NCI-H446 (cell line): ENCODE measurements around the gene TOR2A.

Experiments
- DNase-seq, 2 experiments: peaks; one replicate each; lab custom pipeline; 2025; lab: John Stamatoyannopoulos, UW

TOR2A gene

GRCh38 chr9:127698985-127699670 lies 36.0 kb downstream of the TOR2A start:
- no peak for DNase-seq

DNA sequence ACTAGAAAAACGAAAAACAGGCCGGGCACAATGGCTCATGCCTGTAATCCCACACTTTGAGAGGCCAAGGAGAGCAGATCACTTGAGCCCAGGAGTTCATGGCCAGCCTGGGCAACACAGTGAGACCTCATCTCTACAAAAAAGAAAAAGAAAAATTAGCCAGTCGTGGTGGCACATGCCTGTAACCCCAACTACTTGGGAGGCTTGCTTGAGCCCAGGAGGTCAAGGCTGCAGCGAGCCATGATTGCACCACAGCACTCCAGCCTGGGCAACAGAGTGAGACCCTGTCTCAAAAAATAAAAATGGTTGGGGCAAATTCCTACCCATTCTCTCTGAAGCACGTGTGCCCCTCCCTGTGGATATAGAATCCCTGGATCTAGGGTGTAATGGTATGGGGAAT lies 36.7 kb downstream of the TOR2A start:
- DNase-seq, result no peak

GRCh38 chr9:127697575-127697974 lies 37.5 kb downstream of the TOR2A start:
- no peak for DNase-seq

DNA sequence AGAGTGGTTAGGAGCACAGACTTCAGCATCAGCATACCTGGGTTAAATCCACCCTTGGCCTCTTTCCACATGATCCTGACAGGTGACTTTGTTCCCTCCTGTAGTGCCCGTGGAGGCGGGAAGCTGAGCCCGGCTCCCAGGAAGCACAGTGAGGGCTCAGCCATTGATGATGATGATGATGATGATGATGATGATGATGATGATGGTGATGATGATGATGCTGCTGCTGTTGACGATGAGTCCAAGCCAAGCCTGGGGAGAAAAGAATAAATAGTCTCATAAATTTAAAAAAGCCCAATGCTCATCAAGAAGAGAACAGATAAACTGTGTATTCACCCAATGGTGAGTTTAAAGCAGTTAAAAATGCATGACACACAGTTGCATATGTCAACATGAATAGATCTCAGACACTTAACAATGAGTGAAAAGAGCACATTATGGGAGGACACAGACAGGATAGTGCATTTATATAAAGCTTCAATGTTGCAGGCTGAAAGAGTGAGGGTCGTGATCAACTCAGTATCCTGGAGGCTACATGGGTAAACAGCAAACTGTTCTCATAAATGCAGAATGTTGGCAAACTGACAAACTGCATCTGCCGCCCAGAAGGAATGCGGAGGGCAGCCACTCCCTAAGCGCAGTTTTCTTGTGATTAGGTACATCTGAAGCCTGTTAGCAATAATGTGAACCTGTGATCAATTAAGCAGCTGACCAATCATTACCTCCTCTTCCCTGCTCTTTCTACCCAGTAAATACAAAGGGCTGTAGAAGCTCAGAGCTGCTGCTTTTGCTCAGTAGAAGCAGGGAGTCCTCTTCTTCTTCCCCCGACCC lies 40.0 kb downstream of the TOR2A start:
- DNase-seq, result no peak

- DNase-seq, result no peak
Measured at GRCh38 chr9:127693697-127694096, 41.4 kb downstream of the TOR2A start.

GRCh38 chr9:127693143-127693542 lies 42.0 kb downstream of the TOR2A start:
- DNase-seq, result no peak

DNA sequence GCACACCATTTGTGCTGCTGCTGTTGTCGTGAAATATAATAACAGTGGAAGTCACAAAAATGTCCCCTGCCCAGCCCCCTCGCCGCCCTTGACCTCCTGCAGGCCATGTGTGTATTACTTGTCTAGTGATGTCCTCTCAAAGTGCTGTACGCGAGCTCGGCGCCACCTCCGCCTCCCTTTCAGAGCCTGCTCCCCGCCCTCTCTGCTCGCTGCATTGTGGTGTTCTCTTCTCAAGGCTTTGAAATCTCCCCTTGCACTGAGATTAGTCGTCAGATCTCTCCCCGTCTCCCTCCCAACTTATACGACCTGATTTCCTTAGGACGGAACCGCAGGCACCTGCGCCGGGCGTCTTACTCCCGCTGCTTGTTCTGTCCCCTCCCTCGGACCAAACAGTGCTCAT lies 43.0 kb downstream of the TOR2A start:
- no peak for DNase-seq

GRCh38 chr9:127690735-127691134 lies 44.4 kb downstream of the TOR2A start:
- DNase-seq, result no peak

DNA sequence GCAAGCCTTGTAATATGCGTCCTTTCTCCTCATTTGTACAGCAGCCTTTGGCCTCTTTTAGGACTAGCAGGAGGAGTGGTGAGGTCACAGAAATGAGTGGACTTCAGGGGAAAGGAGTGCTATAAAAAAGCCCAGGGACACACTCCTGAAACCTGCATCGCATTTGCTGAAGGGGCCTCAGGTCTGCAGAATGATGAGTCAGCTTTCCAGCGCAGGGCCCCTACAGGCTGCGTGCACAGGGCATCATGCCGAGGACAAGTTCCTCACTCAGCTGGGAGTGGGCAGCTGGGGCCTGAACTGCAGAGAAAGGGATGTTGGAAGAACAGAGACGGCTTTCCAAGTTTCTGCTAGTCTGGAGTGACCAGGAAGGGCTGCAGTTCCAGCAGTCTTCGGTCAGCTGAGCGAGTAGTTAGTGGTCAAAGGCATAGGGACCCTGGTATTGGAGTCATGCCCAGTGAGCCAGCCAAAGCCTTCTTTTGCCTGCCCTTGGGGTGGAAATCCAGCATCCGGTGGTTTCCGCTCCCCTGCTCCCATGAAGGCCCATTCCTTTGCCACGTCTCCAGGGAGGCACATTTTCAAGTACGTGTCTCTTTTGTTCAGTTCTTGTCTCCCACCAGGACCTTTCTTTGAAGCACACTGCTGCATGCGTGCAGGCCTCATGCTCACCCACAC lies 45.6 kb downstream of the TOR2A start:
- no peak for DNase-seq

- no peak for DNase-seq
Measured at GRCh38 chr9:127686461-127687393, 48.4 kb downstream of the TOR2A start.

- DNase-seq, result no peak
Measured at GRCh38 chr9:127684576-127684975, 50.5 kb downstream of the TOR2A start.

GRCh38 chr9:127683723-127684122 lies 51.4 kb downstream of the TOR2A start:
- DNase-seq, result no peak

- DNase-seq, result no peak
Measured at GRCh38 chr9:127682351-127683136, 52.5 kb downstream of the TOR2A start.
